GM06990 (cell line): ENCODE measurements around the gene FXN.
"Not testable (repeated sequence)": the region's sequence is repeated elsewhere in the genome, so short reads cannot be mapped to it uniquely, and the experiment has no call there.

Experiments
- DNase-seq: peaks from one replicate; pipeline ENCODE4 v3.0.0-alpha.2; 2011; ENCODE audit not compliant: insufficient read length; ENCODE audit errors: extremely low read depth
- H3K27me3 ChIP-seq: replicated peaks from 2 replicates; pipeline ENCODE4 v1.6.0; 2011; ENCODE audit warnings: low read length; ENCODE audit not compliant: control insufficient read depth, insufficient read depth
- H3K36me3 ChIP-seq: 2 replicates; pipeline ENCODE4 v1.5.1; 2011; ENCODE audit warnings: low read length; ENCODE audit not compliant: control insufficient read depth, insufficient read depth
- H3K4me3 ChIP-seq: replicated peaks from 2 replicates; pipeline ENCODE4 v1.5.1; 2011; ENCODE audit warnings: low read depth, mild to moderate bottlenecking, control low read depth, low read length
- CTCF ChIP-seq: IDR thresholded peaks from 2 replicates; pipeline ENCODE4 v1.5.1; 2011; ENCODE audit warnings: low read length, control low read depth, mild to moderate bottlenecking, inconsistent platforms; ENCODE audit not compliant: insufficient read depth, poor library complexity, severe bottlenecking

Gene FXN

DNA sequence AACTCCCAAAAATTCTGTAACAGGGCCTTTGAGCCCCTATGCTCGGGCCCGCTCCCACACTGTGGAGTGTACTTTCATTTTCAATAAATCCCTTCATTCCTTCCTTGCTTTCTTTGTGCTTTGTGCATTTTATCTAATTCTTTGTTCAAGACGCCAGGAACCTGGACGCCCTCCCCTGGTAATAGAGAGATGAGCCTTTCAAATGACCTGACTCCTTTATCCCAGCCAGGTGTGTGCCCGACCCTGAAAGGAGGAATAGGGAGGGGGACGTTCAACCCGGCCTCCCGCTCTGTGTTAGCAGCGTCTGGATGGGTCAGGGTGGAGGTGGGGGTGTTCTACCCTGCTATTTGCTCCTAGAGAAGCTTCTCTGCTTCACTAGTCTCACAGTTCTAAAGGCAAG lies 53.9 kb downstream of the FXN start:
- Histone ChIP-seq H3K27me3 (no peaks in the 10 kb centered on the region), H3K4me3 (no peak overlapping the region), H3K36me3 (no peaks in the 10 kb centered on the region)
- no peak for TF ChIP-seq CTCF
- DNase-seq = no peak

GRCh38 chr9:69090140-69090750 lies 54.7 kb downstream of the FXN start:
- no peak for TF ChIP-seq CTCF
- Histone ChIP-seq H3K4me3 (no peak overlapping the region), H3K36me3 (no peaks in the 10 kb centered on the region), H3K27me3 (no peaks in the 10 kb centered on the region)
- DNase-seq = no peak

DNA sequence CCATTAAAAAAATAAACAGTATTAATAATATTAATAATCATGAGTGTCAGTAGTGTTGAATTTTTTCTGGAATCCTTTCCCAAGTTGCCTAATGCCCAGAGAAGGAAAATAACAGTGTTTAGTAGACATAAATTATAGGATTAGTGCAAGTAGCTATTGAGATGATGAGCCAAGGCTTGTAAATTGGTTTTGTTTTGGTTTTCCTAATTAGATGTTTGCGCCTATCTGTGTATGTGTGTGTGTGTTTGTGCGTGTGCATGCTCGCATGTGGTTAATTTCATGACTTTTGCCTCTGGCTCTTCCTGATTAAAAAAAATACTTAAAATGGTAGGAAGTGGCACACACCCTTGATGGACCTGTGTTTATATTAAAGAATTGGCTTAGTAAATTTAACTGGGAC lies 55.4 kb downstream of the FXN start:
- no peak overlapping the region for H3K4me3 ChIP-seq
- TF ChIP-seq CTCF = no peak

DNA sequence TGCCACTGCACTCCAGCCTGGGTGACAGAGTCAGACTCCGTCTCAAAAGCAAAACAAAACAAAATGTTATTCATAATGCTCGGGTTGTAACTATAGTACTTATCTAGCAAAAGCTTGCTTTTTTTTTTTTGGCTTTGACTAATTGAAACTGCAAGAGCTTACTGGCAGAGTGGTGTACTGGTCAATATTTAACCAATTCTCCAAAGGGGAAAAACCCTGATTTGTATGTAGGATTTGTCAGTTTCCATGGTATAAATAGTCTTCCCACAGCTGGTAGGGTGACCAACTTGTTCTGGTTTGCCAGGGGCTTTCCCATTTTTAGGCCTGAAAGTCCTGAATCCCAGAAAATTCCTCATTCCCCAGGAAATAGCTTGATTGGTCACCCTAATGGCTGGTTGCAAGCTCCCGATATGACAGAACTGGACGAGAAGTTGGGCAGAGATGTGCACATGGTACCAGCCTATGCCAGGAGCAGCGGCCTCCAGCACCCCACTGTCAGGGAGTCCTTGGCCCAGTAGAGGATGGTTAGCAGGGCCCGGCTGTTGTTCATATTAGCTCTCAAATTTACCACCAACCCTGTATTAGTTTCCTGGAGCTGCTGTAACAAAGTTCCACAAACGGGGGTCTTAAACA lies 58.0 kb downstream of the FXN start:
- DNase-seq = no peak
- no peaks in the 10 kb centered on the region for H3K36me3 ChIP-seq
- H3K27me3 ChIP-seq = no peaks in the 10 kb centered on the region
- TF ChIP-seq CTCF = no peak
- H3K4me3 ChIP-seq = no peak overlapping the region

More for the DNA sequence above, 55.4 kb downstream of the FXN start:
- Histone ChIP-seq H3K36me3 (no peaks in the 10 kb centered on the region), H3K27me3 (no peaks in the 10 kb centered on the region)
- no peak for DNase-seq

GRCh38 chr9:69094361-69095135 lies 59.0 kb downstream of the FXN start:
- H3K4me3 ChIP-seq, DNase-seq, H3K27me3 ChIP-seq, H3K36me3 ChIP-seq: not testable (repeated sequence)

DNA sequence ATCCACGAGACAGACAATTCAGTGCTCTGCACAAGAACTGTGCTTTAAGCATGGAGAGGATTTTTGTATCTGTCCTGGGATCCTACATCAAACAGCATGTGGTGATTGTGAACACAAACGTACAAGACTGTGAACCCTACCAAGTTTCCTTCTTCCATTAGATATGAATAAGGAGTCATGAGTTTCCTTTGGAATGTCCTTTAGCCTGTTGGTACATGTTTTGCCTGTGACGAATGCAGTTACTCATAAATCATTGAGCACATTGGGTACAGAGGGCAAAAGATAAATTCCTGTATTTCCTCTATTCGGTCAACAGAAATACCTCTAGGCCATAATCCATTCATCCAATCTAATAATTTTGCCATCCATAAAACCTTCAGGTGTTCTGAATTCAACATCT lies 61.5 kb downstream of the FXN start:
- Histone ChIP-seq H3K4me3 (no peak overlapping the region), H3K27me3 (no peaks in the 10 kb centered on the region), H3K36me3 (no peaks in the 10 kb centered on the region)
- DNase-seq = no peak
- TF ChIP-seq CTCF = no peak
